GM03348 (cell line): ENCODE measurements around the gene RNFT2.
A peak's percentile ranks its signal among the peaks of the same experiment; 100 is the strongest.
"Not testable (repeated sequence)": the region's sequence is repeated elsewhere in the genome, so short reads cannot be mapped to it uniquely, and the experiment has no call there.

ENCODE experiments used
- DNase-seq: peaks from one replicate; pipeline ENCODE4 v3.0.0; 2012; ENCODE audit warnings: low spot score

RNFT2 gene

GRCh38 chr12:116744766-116745165 lies 6.7 kb downstream of the RNFT2 start:
- no peak for DNase-seq

- no peak for DNase-seq
Observed at GRCh38 chr12:116745554-116745953, 7.4 kb downstream of the RNFT2 start.

GRCh38 chr12:116749884-116750283 lies 11.8 kb downstream of the RNFT2 start:
- DNase-seq: no peak

GRCh38 chr12:116750298-116750697 lies 12.2 kb downstream of the RNFT2 start:
- no peak for DNase-seq

- DNase-seq: not testable (repeated sequence)
Observed at GRCh38 chr12:116754097-116754496, 16.0 kb downstream of the RNFT2 start.

- not testable (repeated sequence) for DNase-seq
Observed at GRCh38 chr12:116754783-116755182, 16.7 kb downstream of the RNFT2 start.

- no peak for DNase-seq
Observed at GRCh38 chr12:116759783-116760621, 21.9 kb downstream of the RNFT2 start.

GRCh38 chr12:116760622-116761020 lies 22.5 kb downstream of the RNFT2 start:
- DNase-seq: no peak

GRCh38 chr12:116761499-116761898 lies 23.4 kb downstream of the RNFT2 start:
- no peak for DNase-seq

- DNase-seq: no peak
Observed at GRCh38 chr12:116765271-116765670, 27.2 kb downstream of the RNFT2 start.

- no peak for DNase-seq
Observed at GRCh38 chr12:116766285-116766684, 28.2 kb downstream of the RNFT2 start.

GRCh38 chr12:116766746-116767145 lies 28.6 kb downstream of the RNFT2 start:
- DNase-seq: no peak

GRCh38 chr12:116771651-116772050 lies 33.5 kb downstream of the RNFT2 start:
- DNase-seq: no peak

GRCh38 chr12:116773276-116773731 lies 35.2 kb downstream of the RNFT2 start:
- DNase-seq: peak; percentile 31

- no peak for DNase-seq
Observed at GRCh38 chr12:116774020-116774419, 35.9 kb downstream of the RNFT2 start.

- DNase-seq: no peak
Observed at GRCh38 chr12:116777245-116777644, 39.1 kb downstream of the RNFT2 start.

GRCh38 chr12:116779597-116779996 lies 41.5 kb downstream of the RNFT2 start:
- no peak for DNase-seq

- DNase-seq: no peak
Observed at GRCh38 chr12:116780942-116781341, 42.8 kb downstream of the RNFT2 start.

- DNase-seq: no peak
Observed at GRCh38 chr12:116783525-116784237, 45.6 kb downstream of the RNFT2 start.

GRCh38 chr12:116784238-116784612 lies 46.1 kb downstream of the RNFT2 start:
- no peak for DNase-seq

GRCh38 chr12:116789562-116789961 lies 51.4 kb downstream of the RNFT2 start:
- not testable (repeated sequence) for DNase-seq

GRCh38 chr12:116790066-116790465 lies 52.0 kb downstream of the RNFT2 start:
- DNase-seq: no peak

- no peak for DNase-seq
Observed at GRCh38 chr12:116792403-116792802, 54.3 kb downstream of the RNFT2 start.
